ENCODE results near the gene RAD18.

GRCh38 chr3:8953313-8953712 is 10.0 kb downstream of the RAD18 start:
- TF ChIP-seq CTCF (IDR thresholded peaks at IDR 0.05) (no peak), REST (IDR thresholded peaks at IDR 0.05; ENCODE audit: insufficient read depth in 1 of 2, low read depth in 2 of 2, low read length in 1 of 2) (no peak), POLR2AphosphoS5 (IDR thresholded peaks at IDR 0.05; ENCODE audit: low read depth, low read length) (no peak), TCF7L2 (IDR thresholded peaks at IDR 0.05; ENCODE audit: low read depth, low read length) (no peak)

Data from Panc1 (cell line).